BJ (cell line): Measurements from ENCODE around the gene RIT2. TPM values are rescaled to one million over a fixed set of nuclear protein-coding genes. Genes with fewer than 3 reads are reported as not detected.

Experiments used
- CTCF ChIA-PET: fragments of 350-600 bp; formaldehyde crosslinking; extraction: SDS; loops from one replicate; lab custom pipeline; 2021; ENCODE audit warnings: antibody characterized with exemption, inconsistent platforms; lab: Yijun Ruan, JAX
- POLR2A ChIA-PET: fragments of 300-600 bp; sonication (Branson Sonifier 250); formaldehyde crosslinking; extraction: SDS; loops from one replicate; lab custom pipeline; 2021; ENCODE audit warnings: antibody characterized with exemption; lab: Charles Lee
- DNase-seq: peaks from one replicate; pipeline ENCODE4 v3.0.0-alpha.2; 2011; ENCODE audit warnings: low read depth
- H3K27me3 ChIP-seq: 2 replicates; pipeline ENCODE4 v1.6.0; 2011; ENCODE audit warnings: low read length; ENCODE audit not compliant: control insufficient read depth, insufficient read depth
- H3K36me3 ChIP-seq: 2 replicates; pipeline ENCODE4 v1.5.1; 2011; ENCODE audit warnings: low read length; ENCODE audit not compliant: control insufficient read depth, insufficient read depth
- H3K4me3 ChIP-seq: 2 replicates; pipeline ENCODE4 v1.5.1; 2011; ENCODE audit warnings: low read depth, mild to moderate bottlenecking, control low read depth, low read length
- CTCF ChIP-seq: IDR thresholded peaks from 2 replicates; pipeline ENCODE4 v1.5.1; 2011; ENCODE audit warnings: low read depth, mild to moderate bottlenecking, control low read depth, inconsistent platforms, low read length, moderate library complexity; ENCODE audit not compliant: insufficient read depth
- polyA plus RNA-seq: library from polyadenylated mRNA; depleted of rRNA; stranded (reverse); fragments of >200 nt; gene quantifications from 2 replicates; pipeline ENCODE4 v1.2.3, GENCODE V29; 2011

Gene RIT2
- polyA plus RNA-seq, 1 experiment = not detected

- no peak for DNase-seq
- ChIA-PET CTCF (interaction anchor here (1.1 kb wide), 1 partner anchor 8 kb away, joined by 4 read pairs; no protein-coding TSS in a partner anchor), POLR2A (no interaction called here)
- TF ChIP-seq CTCF = no peak
- H3K27me3 ChIP-seq = no peaks in the 10 kb centered on the region
- no peaks in the 10 kb centered on the region for H3K36me3 ChIP-seq
- H3K4me3 ChIP-seq = no peak overlapping the region
Measured at GRCh38 chr18:42909095-42909494, 206.4 kb downstream of the RIT2 start.

GRCh38 chr18:42906761-42907160, 208.7 kb downstream of the RIT2 start:
- TF ChIP-seq CTCF = no peak
- Histone ChIP-seq H3K27me3 (no peaks in the 10 kb centered on the region), H3K4me3 (no peak overlapping the region), H3K36me3 (no peaks in the 10 kb centered on the region)
- ChIA-PET POLR2A (no interaction called here), CTCF (no interaction called here)
- no peak for DNase-seq

GRCh38 chr18:42901161-42901560, 214.3 kb downstream of the RIT2 start:
- Histone ChIP-seq H3K27me3 (no peaks in the 10 kb centered on the region), H3K36me3 (no peaks in the 10 kb centered on the region), H3K4me3 (no peak overlapping the region)
- DNase-seq = no peak
- no peak for TF ChIP-seq CTCF
- ChIA-PET CTCF (no interaction called here), POLR2A (no interaction called here)

GRCh38 chr18:42893977-42894376, 221.5 kb downstream of the RIT2 start:
- TF ChIP-seq CTCF = no peak
- no peaks in the 10 kb centered on the region for H3K36me3 ChIP-seq
- CTCF ChIA-PET = no interaction called here
- POLR2A ChIA-PET = no interaction called here
- DNase-seq = no peak
- H3K4me3 ChIP-seq = no peak overlapping the region
- H3K27me3 ChIP-seq = no peaks in the 10 kb centered on the region

- no peak for DNase-seq
- TF ChIP-seq CTCF = no peak
- Histone ChIP-seq H3K27me3 (no peaks in the 10 kb centered on the region), H3K4me3 (no peak overlapping the region), H3K36me3 (no peaks in the 10 kb centered on the region)
- POLR2A ChIA-PET = no interaction called here
- CTCF ChIA-PET = no interaction called here
Measured at GRCh38 chr18:42892181-42892580, 223.3 kb downstream of the RIT2 start.
